Fibroblast of gingiva (primary cell): Measurements from ENCODE around the gene NDUFA8.

Experiments used
- DNase-seq: peaks from one replicate; pipeline ENCODE4 v3.0.0-alpha.2; 2011; ENCODE audit warnings: low read depth

NDUFA8 gene

DNA sequence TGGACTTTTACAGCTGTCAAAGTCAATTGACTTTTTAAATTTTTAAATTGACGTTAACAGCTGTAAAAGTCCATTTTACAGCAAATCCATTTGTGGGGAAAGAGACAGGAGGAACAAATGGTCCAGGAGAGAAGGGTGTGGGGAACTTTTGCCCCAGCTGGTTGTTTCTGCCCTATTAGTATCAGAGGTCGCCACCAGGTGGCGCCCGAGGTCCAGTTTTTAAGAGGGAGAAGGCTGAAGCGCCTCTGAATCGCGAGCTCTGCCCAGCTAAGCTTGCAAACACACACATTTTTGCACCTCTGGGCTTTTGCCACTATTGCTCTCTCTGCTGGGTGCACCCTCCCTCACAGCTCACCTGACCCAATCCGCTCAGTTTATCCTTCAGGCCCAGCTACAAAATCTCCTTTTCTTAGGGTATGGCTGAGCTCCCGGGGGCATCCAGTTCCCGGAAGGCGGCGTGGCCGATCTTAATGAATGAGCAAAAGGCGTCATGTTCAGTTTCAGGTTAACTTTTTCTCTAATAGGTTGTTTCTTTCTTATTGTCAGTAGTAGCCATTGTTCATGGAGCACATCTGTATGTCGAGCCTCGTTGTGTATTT, 60.2 kb downstream of the NDUFA8 start:
- peak; percentile 60 for DNase-seq

DNA sequence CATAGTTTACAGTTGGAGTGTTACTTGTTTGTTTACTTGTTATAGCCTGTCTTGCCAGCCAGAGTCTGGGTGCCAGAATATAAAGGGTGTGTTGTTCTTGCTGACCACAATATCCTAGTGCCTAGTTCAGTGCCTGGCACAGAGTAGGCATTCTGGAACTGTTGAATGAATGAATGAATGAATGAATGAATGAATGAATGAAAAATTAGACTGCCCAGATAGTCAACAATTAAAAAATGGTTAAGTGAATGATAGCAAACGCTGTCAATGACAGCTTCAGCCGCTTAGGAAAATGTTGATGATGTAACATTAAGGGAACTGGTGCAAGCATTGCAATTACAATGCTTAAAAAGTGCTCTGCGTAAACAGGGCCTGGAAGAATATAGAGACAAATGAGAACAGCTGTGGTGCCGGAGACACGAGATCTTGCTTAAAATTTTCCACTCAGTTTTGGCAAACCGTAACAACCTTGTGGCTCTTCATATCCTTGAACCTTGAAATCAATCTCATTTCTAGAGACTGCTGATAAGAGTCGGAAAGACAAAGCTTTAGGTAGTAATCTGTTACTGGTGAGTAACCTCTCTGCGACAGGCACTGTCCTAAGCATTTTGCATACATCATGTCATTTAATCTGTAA, 61.8 kb downstream of the NDUFA8 start:
- DNase-seq: peak; percentile 79

DNA sequence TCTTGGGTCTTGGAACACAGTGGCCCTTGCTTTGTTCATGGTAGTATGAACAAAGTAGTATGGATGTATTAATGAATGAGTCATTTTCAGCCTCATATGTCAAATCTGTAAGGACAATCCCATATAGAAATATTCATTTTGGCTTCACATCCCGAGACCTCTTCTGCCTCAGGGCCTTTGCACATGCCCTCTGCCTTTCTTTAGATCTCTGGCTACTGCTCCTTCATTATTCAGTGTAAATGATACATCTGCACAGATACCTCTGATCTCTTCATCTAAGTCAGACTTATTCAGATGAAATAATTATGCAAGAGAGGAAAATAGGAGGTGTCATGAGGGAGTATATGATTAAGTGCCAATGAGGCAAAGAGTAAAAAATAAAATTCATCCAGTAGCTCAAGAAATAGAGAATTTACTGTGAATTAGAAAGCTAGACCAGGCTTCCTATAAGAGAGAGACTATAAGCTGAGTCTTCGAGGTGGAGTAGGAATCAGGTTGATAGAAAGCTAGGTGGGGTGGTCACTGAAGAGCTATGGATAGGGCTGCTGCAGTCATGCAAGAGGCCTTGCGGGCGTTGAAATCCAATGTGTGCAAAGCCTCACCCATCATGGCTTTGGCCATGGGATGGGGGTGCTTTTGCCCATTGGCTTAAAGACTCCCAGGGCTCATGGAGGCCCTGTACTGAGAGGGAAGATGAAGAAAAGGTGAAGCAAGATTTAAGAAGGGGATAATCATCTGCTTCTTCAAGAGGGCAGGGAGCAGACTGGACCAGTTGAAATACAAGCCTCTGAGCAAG, 62.8 kb downstream of the NDUFA8 start:
- DNase-seq: no peak

DNA sequence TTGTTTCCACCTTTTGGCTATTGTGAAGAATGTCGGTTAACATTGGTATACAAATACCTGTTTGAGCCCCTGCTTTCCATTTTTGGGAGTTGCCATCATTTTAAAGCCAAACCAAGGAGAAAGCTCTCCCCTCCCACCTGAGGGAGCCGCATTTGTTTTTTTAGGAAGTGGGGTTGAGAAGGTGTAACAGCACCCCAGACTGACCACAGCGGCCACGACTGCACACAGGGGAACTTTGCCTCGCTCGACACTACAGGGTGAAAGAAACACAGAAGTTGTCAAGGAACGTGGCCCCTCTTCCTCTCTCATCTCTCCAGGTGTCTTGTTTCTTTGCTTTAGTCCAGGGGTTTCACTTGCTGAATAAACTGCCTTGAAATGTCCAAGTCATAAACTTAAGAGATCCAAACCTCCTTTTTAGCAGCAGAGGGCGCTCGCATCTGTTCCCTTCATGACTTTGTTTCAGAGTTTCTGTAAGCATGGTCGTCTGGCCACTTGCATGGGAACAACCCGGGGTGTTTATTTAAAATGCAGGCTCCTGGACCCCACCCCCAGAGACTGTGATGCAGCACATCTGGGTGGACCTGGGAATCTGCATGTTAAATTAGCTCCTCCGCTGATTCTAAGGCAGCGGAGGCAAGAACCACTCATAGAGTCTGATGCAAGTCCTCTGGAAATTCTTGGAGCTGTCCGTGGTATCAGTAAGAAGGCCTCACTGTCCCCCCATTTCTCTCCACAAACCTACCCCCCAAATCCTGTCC, 64.4 kb downstream of the NDUFA8 start:
- DNase-seq: peak; percentile 46
